ENCODE results near the gene ZCCHC24.

DNA sequence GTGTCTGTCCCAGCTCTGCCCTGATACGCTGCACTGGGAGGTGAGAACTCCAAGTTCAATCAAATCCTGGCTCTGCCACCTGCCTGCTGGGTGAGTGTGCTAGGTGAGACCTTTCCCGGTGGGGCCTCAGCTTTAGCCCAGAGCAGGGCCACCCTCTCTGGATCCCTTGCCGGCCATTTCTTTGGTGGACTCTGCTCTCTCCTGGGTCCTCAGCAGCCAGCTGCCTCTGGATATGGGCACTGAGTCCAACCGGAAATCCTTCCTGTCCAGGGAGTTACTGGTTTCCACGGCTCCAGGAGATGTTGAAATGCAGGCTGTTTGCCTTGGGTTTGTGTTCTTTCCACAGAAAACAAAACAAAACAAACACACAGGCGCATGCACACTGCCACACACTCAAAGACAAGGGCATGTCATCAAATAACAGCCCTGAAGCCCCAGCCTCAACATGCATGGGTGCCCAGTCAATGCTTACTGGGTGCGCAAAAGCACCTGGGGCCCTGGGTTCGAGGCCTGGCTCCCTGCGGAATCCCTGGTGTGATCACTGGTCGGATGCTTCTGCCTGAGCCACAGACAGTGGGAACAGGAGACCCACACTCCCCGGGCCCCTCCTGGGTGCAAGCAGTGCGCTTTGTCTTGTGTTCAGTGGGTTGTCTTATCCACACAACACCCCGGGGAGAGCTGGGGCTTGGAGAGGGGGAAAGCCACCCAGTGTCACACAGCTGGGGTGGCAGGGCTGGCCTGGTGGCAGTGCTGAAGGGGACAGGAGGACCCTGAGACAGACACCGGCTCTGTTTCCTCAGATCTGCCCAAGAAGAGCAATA lies 65.1 kb downstream of the ZCCHC24 start:
- TF ChIP-seq YY1 (IDR thresholded peaks at IDR 0.05; ENCODE audit: insufficient read depth, insufficient read length): no peak
- no peak for TF ChIP-seq ZNF274 (IDR thresholded peaks at IDR 0.05; ENCODE audit: low read depth, low read length)
- no peak for TF ChIP-seq SUZ12 (IDR thresholded peaks at IDR 0.05; ENCODE audit: extremely low read depth, insufficient read depth, insufficient read length)

All from NT2/D1 (cell line).